Trophoblast cell (in vitro differentiated cells and primary cell): ENCODE measurements around the gene RAB4B.
"Not testable (repeated sequence)": the region's sequence is repeated elsewhere in the genome, so short reads cannot be mapped to it uniquely, and the experiment has no call there.

Experiments
- DNase-seq, 2 donors: peaks; one replicate each; pipeline ENCODE4 v3.0.0-alpha.2; 2016
- H2AFZ ChIP-seq: 2 replicates; pipeline ENCODE4 v1.6.1; 2013; ENCODE audit warnings: low read length, moderate library complexity, mild to moderate bottlenecking; ENCODE audit not compliant: insufficient read depth, poor library complexity
- H2AK5ac ChIP-seq: 2 replicates; pipeline ENCODE4 v1.6.1; 2013; ENCODE audit warnings: mild to moderate bottlenecking, low read length
- H2BK120ac ChIP-seq: 2 replicates; pipeline ENCODE4 v1.6.1; 2013; ENCODE audit warnings: low read length, mild to moderate bottlenecking, moderate library complexity; ENCODE audit not compliant: insufficient read depth, poor library complexity
- H2BK12ac ChIP-seq: 2 replicates; pipeline ENCODE4 v1.6.1; 2013; ENCODE audit warnings: mild to moderate bottlenecking, low read length, moderate library complexity
- H2BK5ac ChIP-seq: 2 replicates; pipeline ENCODE4 v1.6.1; 2013; ENCODE audit warnings: low read length, low read depth, moderate library complexity, mild to moderate bottlenecking; ENCODE audit not compliant: poor library complexity
- H3K14ac ChIP-seq: 2 replicates; pipeline ENCODE4 v1.6.1; 2013; ENCODE audit warnings: mild to moderate bottlenecking, low read length
- H3K18ac ChIP-seq: 2 replicates; pipeline ENCODE4 v1.6.1; 2013; ENCODE audit warnings: mild to moderate bottlenecking, low read length
- H3K23ac ChIP-seq: 2 replicates; pipeline ENCODE4 v1.6.1; 2013; ENCODE audit warnings: low read length
- H3K27ac ChIP-seq: 2 replicates; pipeline ENCODE4 v1.5.1; 2013; ENCODE audit warnings: low read depth, mild to moderate bottlenecking, inconsistent platforms, low read length, moderate library complexity
- H3K27me3 ChIP-seq: 2 replicates; pipeline ENCODE4 v1.6.1; 2013; ENCODE audit warnings: inconsistent platforms, mild to moderate bottlenecking, low read length, moderate library complexity; ENCODE audit not compliant: insufficient read depth
- H3K36me3 ChIP-seq, 2 experiments: 1 replicate in 1 of 2; 2 replicates in 1 of 2; pipeline ENCODE4 v1.6.1; 2013; ENCODE audit warnings: low read length in 2 of 2, mild to moderate bottlenecking in 2 of 2, moderate library complexity in 1 of 2; ENCODE audit not compliant: insufficient read depth in 2 of 2, control insufficient read depth in 1 of 2
- H3K4ac ChIP-seq: 2 replicates; pipeline ENCODE4 v1.6.1; 2013; ENCODE audit warnings: low read depth, mild to moderate bottlenecking, low read length, moderate library complexity
- H3K4me1 ChIP-seq, 2 experiments: 1 replicate in 1 of 2; 2 replicates in 1 of 2; pipeline ENCODE4 v1.6.1; 2013; ENCODE audit warnings: low read length in 2 of 2, mild to moderate bottlenecking in 2 of 2, moderate library complexity in 1 of 2; ENCODE audit not compliant: insufficient read depth in 2 of 2, control insufficient read depth in 1 of 2
- H3K4me2 ChIP-seq: 2 replicates; pipeline ENCODE4 v1.6.1; 2013; ENCODE audit warnings: inconsistent platforms, mild to moderate bottlenecking, low read length, moderate library complexity
- H3K4me3 ChIP-seq: 2 replicates; pipeline ENCODE4 v1.5.1; 2013; ENCODE audit warnings: mild to moderate bottlenecking, low read depth, low read length, inconsistent platforms
- H3K79me1 ChIP-seq: one replicate; pipeline ENCODE4 v1.6.1; 2013; ENCODE audit warnings: low read length
- H3K79me2 ChIP-seq: 2 replicates; pipeline ENCODE4 v1.6.1; 2013; ENCODE audit warnings: low read length, mild to moderate bottlenecking; ENCODE audit not compliant: control insufficient read depth, insufficient read depth, poor library complexity
- H3K9ac ChIP-seq: 2 replicates; pipeline ENCODE4 v1.6.1; 2013; ENCODE audit warnings: mild to moderate bottlenecking, low read length
- H3K9me3 ChIP-seq: 2 replicates; pipeline ENCODE4 v1.6.1; 2013; ENCODE audit warnings: low read depth, mild to moderate bottlenecking, control low read depth, inconsistent platforms, low read length; ENCODE audit not compliant: insufficient read depth
- H4K12ac ChIP-seq: 2 replicates; pipeline ENCODE4 v1.6.1; 2013; ENCODE audit warnings: low read depth, mild to moderate bottlenecking, low read length, moderate library complexity
- H4K8ac ChIP-seq: 2 replicates; pipeline ENCODE4 v1.6.1; 2013; ENCODE audit warnings: low read depth, mild to moderate bottlenecking, low read length, moderate library complexity
- H4K91ac ChIP-seq: one replicate; pipeline ENCODE4 v1.6.1; 2013; ENCODE audit warnings: low read depth, mild to moderate bottlenecking, low read length, moderate library complexity
- WGBS: extraction: QIAGEN DNeasy Blood & Tissue Kit; methylation state at CpG from one replicate; pipeline ENCODE4 v1.1.7; 2013; ENCODE audit warnings: missing lambda C conversion rate; ENCODE audit not compliant: insufficient read length, insufficient coverage; ENCODE audit errors: extremely low coverage; 5-methylcytosine and 5-hydroxymethylcytosine counted together

RAB4B gene

GRCh38 chr19:40836754-40837429 lies 58.8 kb downstream of the RAB4B start:
- no peak overlapping the region for H3K18ac ChIP-seq
- no peaks in the 10 kb centered on the region for H3K9me3 ChIP-seq
- H3K79me1 ChIP-seq = no peaks in the 10 kb centered on the region
- WGBS = no CpG with 5 or more reads among the region's 6 CpGs
- H3K4ac ChIP-seq = no peak overlapping the region
- no peak overlapping the region for H2BK120ac ChIP-seq
- H4K91ac ChIP-seq = no peak overlapping the region
- H3K27ac ChIP-seq = no peak overlapping the region
- no peak overlapping the region for H2BK5ac ChIP-seq
- H3K79me2 ChIP-seq = no peaks in the 10 kb centered on the region
- no peak for DNase-seq
- peaks cover 0 to 5% of the 10 kb centered on the region in 2 experiments for H3K4me1 ChIP-seq
- H3K36me3 ChIP-seq = no peaks in the 10 kb centered on the region
- H3K4me2 ChIP-seq = no peak overlapping the region
- no peak overlapping the region for H3K14ac ChIP-seq
- H2BK12ac ChIP-seq = no peak overlapping the region
- no peak overlapping the region for H2AK5ac ChIP-seq
- no peak overlapping the region for H3K9ac ChIP-seq
- H4K12ac ChIP-seq = no peak overlapping the region
- H3K23ac ChIP-seq = no peak overlapping the region
- no peak overlapping the region for H4K8ac ChIP-seq
- no peak overlapping the region for H3K4me3 ChIP-seq
- H2AFZ ChIP-seq = no peak overlapping the region
- no peaks in the 10 kb centered on the region for H3K27me3 ChIP-seq

GRCh38 chr19:40838477-40838876 lies 60.4 kb downstream of the RAB4B start:
- H3K4me1 ChIP-seq, H3K79me1 ChIP-seq, DNase-seq, H3K9me3 ChIP-seq, H3K4ac ChIP-seq, H3K79me2 ChIP-seq, H2BK5ac ChIP-seq, H3K27ac ChIP-seq, H2AK5ac ChIP-seq, H3K23ac ChIP-seq, H3K14ac ChIP-seq, H3K4me3 ChIP-seq, H2AFZ ChIP-seq, H3K18ac ChIP-seq, H3K9ac ChIP-seq, H4K12ac ChIP-seq, H4K91ac ChIP-seq, H4K8ac ChIP-seq, H2BK120ac ChIP-seq, H2BK12ac ChIP-seq, H3K27me3 ChIP-seq, H3K36me3 ChIP-seq, H3K4me2 ChIP-seq: not testable (repeated sequence)
- whole genome bisulfite sequencing = no CpG with 5 or more reads among the region's 1 CpG

- not testable (repeated sequence) for H3K9ac ChIP-seq, H2AK5ac ChIP-seq, H3K14ac ChIP-seq, H4K8ac ChIP-seq, H2BK12ac ChIP-seq, DNase-seq, H3K27me3 ChIP-seq, H3K18ac ChIP-seq, H3K79me2 ChIP-seq, H3K4me1 ChIP-seq, H3K27ac ChIP-seq, H4K12ac ChIP-seq, H3K23ac ChIP-seq, H2AFZ ChIP-seq, H3K79me1 ChIP-seq, H4K91ac ChIP-seq, H3K4me3 ChIP-seq, H3K4me2 ChIP-seq, H3K36me3 ChIP-seq, H2BK120ac ChIP-seq, H3K4ac ChIP-seq, H3K9me3 ChIP-seq, H2BK5ac ChIP-seq
- WGBS = no CpG with 5 or more reads among the region's 3 CpGs
Observed at GRCh38 chr19:40842012-40842411, 64.0 kb downstream of the RAB4B start.

GRCh38 chr19:40842997-40843652 lies 65.1 kb downstream of the RAB4B start:
- not testable (repeated sequence) for H3K18ac ChIP-seq, H3K79me1 ChIP-seq, H2BK12ac ChIP-seq, DNase-seq, H4K8ac ChIP-seq, H3K36me3 ChIP-seq, H3K9me3 ChIP-seq, H4K91ac ChIP-seq, H3K9ac ChIP-seq, H3K4me2 ChIP-seq, H3K14ac ChIP-seq, H2BK120ac ChIP-seq, H4K12ac ChIP-seq, H2AFZ ChIP-seq, H2AK5ac ChIP-seq, H3K4ac ChIP-seq, H3K4me3 ChIP-seq, H3K79me2 ChIP-seq, H3K27ac ChIP-seq, H2BK5ac ChIP-seq, H3K4me1 ChIP-seq, H3K27me3 ChIP-seq, H3K23ac ChIP-seq
- WGBS = no CpG with 5 or more reads among the region's 12 CpGs
